ENCODE results near the gene CYB561D1.

GRCh38 chr1:109488696-109489095, 5.2 kb upstream of the CYB561D1 start:
- TF ChIP-seq EP300 (IDR thresholded peaks at IDR 0.05) = no peak
- TF ChIP-seq CTCF (IDR thresholded peaks at IDR 0.05) = no peak
- no peak for TF ChIP-seq POLR2A (IDR thresholded peaks at IDR 0.05; ENCODE audit: low read depth)

Measured in esophagus muscularis mucosa (tissue), 4 donors.